GM19240 (cell line): ENCODE data around the gene MRPL17.

Source experiments
- DNase-seq: peaks from one replicate; pipeline ENCODE4 v3.0.0; 2011; ENCODE audit warnings: low spot score; ENCODE audit not compliant: insufficient read length

The MRPL17 gene

GRCh38 chr11:6682591-6682935 is 577 bp downstream of the MRPL17 start:
- no peak for DNase-seq

GRCh38 chr11:6681949-6682348 is 1.2 kb downstream of the MRPL17 start:
- DNase-seq: no peak

- no peak for DNase-seq
Measured at GRCh38 chr11:6681505-6681904, 1.6 kb downstream of the MRPL17 start.

DNA sequence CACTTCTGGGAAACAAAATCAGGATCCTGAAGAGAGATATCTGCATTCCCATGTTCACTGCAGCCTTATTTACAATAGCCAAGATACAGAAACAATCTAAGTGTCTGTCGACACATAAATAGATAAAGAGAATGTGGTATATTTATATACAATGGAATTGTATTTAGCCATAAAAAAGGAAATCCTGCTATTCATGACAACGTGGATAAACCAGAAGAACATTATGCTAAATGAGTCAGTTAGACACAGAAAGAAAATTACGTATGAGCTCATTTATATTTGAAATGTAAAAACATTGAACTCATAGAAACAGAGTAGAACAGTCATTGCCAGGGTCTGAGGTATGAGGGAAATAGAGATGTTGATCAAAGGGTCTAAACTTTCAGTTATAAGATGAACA is 6.1 kb downstream of the MRPL17 start:
- no peak for DNase-seq

- no peak for DNase-seq
Measured at GRCh38 chr11:6674862-6675261, 8.3 kb downstream of the MRPL17 start.

GRCh38 chr11:6674219-6674597 is 8.9 kb downstream of the MRPL17 start:
- no peak for DNase-seq

GRCh38 chr11:6673523-6674218 is 9.5 kb downstream of the MRPL17 start:
- DNase-seq: no peak

DNA sequence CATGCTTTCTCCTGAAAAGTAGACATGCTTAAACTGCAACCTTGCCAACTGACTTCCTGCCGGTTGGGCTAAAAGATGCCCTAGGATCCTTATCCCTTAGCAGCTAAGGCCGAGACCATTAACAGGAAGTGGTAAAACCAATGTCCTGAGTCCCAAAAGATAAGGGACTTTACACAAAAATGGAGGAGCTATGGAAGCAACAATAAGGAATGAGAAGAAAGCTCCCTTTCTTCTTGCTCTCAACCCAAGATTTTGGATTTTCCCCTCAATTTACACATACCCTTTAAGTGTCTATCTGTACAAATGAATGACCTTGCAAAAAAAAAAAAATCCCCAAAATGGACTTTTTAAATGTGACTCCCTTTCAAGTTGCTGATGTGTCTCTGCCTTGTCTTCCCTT is 11.1 kb downstream of the MRPL17 start:
- DNase-seq: no peak

GRCh38 chr11:6670202-6670830 is 12.8 kb downstream of the MRPL17 start:
- DNase-seq: no peak

DNA sequence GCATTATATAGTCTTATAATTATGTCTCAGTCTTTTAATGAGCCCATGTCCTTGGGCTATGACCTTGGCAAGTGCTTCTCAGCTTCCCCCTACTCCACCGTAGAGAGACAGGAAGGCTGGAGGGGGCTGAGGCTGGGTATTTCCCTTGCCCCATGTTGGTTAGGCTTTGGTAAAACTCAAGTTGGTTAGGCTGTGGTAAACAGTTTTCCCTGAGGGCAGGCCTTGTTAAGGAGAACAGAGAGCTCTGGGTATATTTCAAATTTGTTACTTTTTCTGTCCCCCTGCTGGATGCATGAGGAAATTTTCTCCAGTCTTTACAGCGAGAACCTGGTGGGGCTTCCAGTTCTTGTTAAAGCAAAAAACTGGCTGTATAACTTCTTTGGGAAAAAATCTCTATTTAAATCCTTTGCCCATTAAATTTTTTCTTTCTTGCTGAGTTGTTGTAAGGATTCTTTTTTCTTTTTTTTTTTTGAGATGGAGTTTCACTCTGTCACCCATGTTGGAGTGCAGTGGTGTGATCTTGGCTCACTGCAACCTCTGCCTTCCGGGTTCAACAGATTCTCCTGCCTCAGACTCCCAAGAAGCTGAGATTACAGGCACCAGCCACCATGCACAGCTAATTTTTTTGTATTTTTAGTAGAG is 15.3 kb downstream of the MRPL17 start:
- DNase-seq: no peak

DNA sequence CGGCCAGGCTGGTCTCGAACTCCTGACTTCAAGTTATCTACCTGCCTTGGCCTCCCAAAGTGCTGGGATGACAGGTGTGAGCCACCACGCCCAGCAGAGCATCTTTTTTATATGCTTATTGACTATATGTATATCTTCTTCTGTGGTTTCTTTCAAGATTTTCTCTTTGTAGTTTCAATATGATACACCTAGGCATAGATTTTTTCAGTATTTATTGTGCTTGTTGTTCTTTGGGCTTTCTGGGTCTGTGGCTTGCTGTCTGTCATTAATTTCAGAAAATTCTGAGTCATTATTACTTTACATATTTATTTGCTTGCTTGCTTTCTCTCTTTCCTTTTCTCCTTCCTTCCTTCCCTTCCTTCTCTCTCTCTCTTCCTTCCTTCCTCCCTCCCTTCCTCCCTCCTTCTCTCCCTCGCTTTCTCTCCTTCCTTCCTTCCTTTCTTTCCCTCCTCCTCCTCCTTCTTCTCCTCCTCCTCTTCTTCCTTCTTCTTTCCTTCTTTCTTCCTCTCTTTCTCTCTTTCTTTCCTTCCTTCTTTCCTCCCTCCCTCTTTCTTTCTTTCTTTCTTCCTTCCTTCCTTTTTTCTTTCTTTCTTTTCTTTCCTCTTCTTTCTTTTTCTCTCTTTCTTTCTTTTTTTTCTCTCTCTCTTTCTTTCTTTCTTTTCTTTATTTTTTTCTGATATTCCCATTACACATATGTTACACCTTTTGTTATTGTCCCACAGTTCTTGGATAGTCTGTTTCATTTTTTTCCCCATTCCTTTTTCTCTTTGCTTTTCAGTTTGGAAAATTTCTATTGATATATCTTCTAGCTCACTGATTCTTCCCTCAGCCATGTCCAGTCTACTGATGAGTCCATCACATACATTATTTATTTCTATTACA is 16.6 kb downstream of the MRPL17 start:
- DNase-seq: no peak

DNA sequence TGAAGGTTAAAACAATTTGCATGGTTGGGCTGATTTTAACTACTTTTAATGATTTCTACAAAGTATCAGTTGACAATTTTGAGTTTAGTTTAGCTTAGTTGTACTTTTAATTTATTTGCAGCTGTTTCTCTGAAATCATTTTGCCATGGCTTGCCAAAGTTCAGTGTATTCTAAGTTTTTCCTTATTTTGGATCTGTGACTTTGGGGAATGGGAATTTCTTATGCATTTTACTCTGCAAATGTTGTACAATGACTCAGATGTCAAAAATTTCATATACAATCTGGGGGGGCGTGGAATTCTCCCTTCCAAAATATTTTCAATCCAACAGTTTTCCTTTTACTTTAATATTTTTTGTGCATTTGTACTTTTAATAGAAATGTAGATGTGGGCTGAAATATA is 18.6 kb downstream of the MRPL17 start:
- DNase-seq: no peak

- no peak for DNase-seq
Measured at GRCh38 chr11:6663794-6664469, 19.2 kb downstream of the MRPL17 start.

- DNase-seq: no peak
Measured at GRCh38 chr11:6660712-6661111, 22.4 kb downstream of the MRPL17 start.

- DNase-seq: no peak
Measured at GRCh38 chr11:6658647-6659046, 24.5 kb downstream of the MRPL17 start.

- DNase-seq: no peak
Measured at GRCh38 chr11:6657346-6657745, 25.8 kb downstream of the MRPL17 start.

GRCh38 chr11:6656936-6657335 is 26.2 kb downstream of the MRPL17 start:
- no peak for DNase-seq

DNA sequence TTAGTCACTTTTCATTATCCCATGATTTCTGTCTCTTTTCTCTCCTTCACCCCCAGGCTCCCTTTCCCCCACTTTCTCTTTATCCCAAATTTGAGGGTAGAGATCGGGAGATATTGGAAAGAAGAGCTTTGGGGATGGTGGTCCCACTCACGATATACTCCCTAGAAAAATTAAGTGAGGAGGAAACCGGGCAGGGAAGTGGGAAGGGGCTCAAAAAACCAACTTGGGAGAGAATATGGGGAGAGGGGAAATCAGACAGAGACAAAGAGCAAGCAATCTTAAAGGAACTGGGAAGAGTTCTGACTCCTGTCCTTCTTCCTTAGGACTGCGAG is 26.6 kb downstream of the MRPL17 start:
- no peak for DNase-seq

GRCh38 chr11:6655790-6656583 is 27.2 kb downstream of the MRPL17 start, which contains the start of gene DCHS1:
TSS of gene DCHS1 (minus strand) at chr11:6655809. CDS start at chr11:6641613, 14,196 bp downstream.
- DNase-seq: no peak

- no peak for DNase-seq
Measured at GRCh38 chr11:6655020-6655789, 27.9 kb downstream of the MRPL17 start.
